HTERT RPE-1 (cell line): Measurements from ENCODE around the gene CFAP69.
"Not testable (repeated sequence)": the region's sequence is repeated elsewhere in the genome, so short reads cannot be mapped to it uniquely, and the experiment has no call there.

Experiments used
- in situ Hi-C: fragments of 300-500 bp; cut with MboI; formaldehyde crosslinking; loops from 4 replicates; pipeline ENCODE4 v1.14.3; 2020; ENCODE audit warnings: low sequenced_read_pairs

Gene CFAP69

GRCh38 chr7:90334926-90335325 is 90.0 kb downstream of the CFAP69 start:
- in situ Hi-C loops: not testable (repeated sequence)

GRCh38 chr7:90337106-90337505 is 92.1 kb downstream of the CFAP69 start:
- in situ Hi-C loops: no loop called here

GRCh38 chr7:90345016-90345415 is 100.0 kb downstream of the CFAP69 start:
- in situ Hi-C loops: no loop called here

GRCh38 chr7:90345595-90346335 is 100.8 kb downstream of the CFAP69 start:
- in situ Hi-C loops: no loop called here

- in situ Hi-C loops: no loop called here
Observed at GRCh38 chr7:90346336-90347125, 101.6 kb downstream of the CFAP69 start, which contains the start of gene GTPBP10. TSS of gene GTPBP10 (plus strand) at chr7:90346716. CDS start at chr7:90346742, 26 bp downstream.

GRCh38 chr7:90347759-90348158 is 102.8 kb downstream of the CFAP69 start:
- in situ Hi-C loops: no loop called here

GRCh38 chr7:90349305-90349704 is 104.3 kb downstream of the CFAP69 start:
- in situ Hi-C loops: no loop called here

GRCh38 chr7:90350032-90350431 is 105.1 kb downstream of the CFAP69 start:
- in situ Hi-C loops: not testable (repeated sequence)

GRCh38 chr7:90351987-90352386 is 107.0 kb downstream of the CFAP69 start:
- in situ Hi-C loops: no loop called here
